Measurements from ENCODE around the gene WRAP53. TPM values are rescaled to one million over a fixed set of nuclear protein-coding genes. Genes with fewer than 3 reads are reported as not detected.

The WRAP53 gene
- total RNA-seq, 1 donor from 2014 or later = 26.4 TPM

GRCh38 chr17:7732981-7733539 is 44.8 kb downstream of the WRAP53 start:
- no peaks in the 10 kb centered on the region for H3K9me3 Mint-ChIP-seq (ENCODE audit: low read depth)
- no peaks in the 10 kb centered on the region for H3K36me3 Mint-ChIP-seq (ENCODE audit: insufficient read depth)
- no peak for TF ChIP-seq CTCF (IDR thresholded peaks at IDR 0.05; ENCODE audit: unreplicated experiment)
- H3K27me3 Mint-ChIP-seq = peaks cover 46% of the 10 kb centered on the region
- no peak overlapping the region for H3K4me3 Mint-ChIP-seq (ENCODE audit: low read depth)
- no peak for DNase-seq (ENCODE audit: low spot score, unreplicated experiment)
- H3K4me1 Mint-ChIP-seq (ENCODE audit: low read depth) = no peaks in the 10 kb centered on the region
- H3K27ac Mint-ChIP-seq = no peak overlapping the region

- no peak overlapping the region for H3K27ac Mint-ChIP-seq
- H3K36me3 Mint-ChIP-seq (ENCODE audit: insufficient read depth) = no peaks in the 10 kb centered on the region
- H3K4me3 Mint-ChIP-seq (ENCODE audit: low read depth) = no peak overlapping the region
Measured at GRCh38 chr17:7737601-7738000, 49.3 kb downstream of the WRAP53 start.

GRCh38 chr17:7739746-7740145 is 51.5 kb downstream of the WRAP53 start:
- Mint-ChIP-seq H3K27ac (no peak overlapping the region), H3K9me3 (ENCODE audit: low read depth) (no peaks in the 10 kb centered on the region), H3K36me3 (ENCODE audit: insufficient read depth) (no peaks in the 10 kb centered on the region), H3K4me1 (ENCODE audit: low read depth) (peaks cover 2% of the 10 kb centered on the region), H3K4me3 (ENCODE audit: low read depth) (no peak overlapping the region), H3K27me3 (peaks cover 47% of the 10 kb centered on the region)
- DNase-seq (ENCODE audit: low spot score, unreplicated experiment) = no peak
- TF ChIP-seq CTCF (IDR thresholded peaks at IDR 0.05; ENCODE audit: unreplicated experiment) = no peak

More at GRCh38 chr17:7737601-7738000, 49.3 kb downstream of the WRAP53 start:
- H3K9me3 Mint-ChIP-seq (ENCODE audit: low read depth) = no peaks in the 10 kb centered on the region
- H3K4me1 Mint-ChIP-seq (ENCODE audit: low read depth) = no peaks in the 10 kb centered on the region
- DNase-seq (ENCODE audit: low spot score, unreplicated experiment) = no peak
- no peak for TF ChIP-seq CTCF (IDR thresholded peaks at IDR 0.05; ENCODE audit: unreplicated experiment)
- peaks cover 64% of the 10 kb centered on the region for H3K27me3 Mint-ChIP-seq

- Mint-ChIP-seq H3K4me3 (ENCODE audit: low read depth) (no peak overlapping the region), H3K4me1 (ENCODE audit: low read depth) (peaks cover 2% of the 10 kb centered on the region), H3K27ac (no peak overlapping the region), H3K27me3 (peaks cover 46% of the 10 kb centered on the region), H3K36me3 (ENCODE audit: insufficient read depth) (no peaks in the 10 kb centered on the region), H3K9me3 (ENCODE audit: low read depth) (no peaks in the 10 kb centered on the region)
- DNase-seq (ENCODE audit: low spot score, unreplicated experiment) = no peak
- no peak for TF ChIP-seq CTCF (IDR thresholded peaks at IDR 0.05; ENCODE audit: unreplicated experiment)
Measured at GRCh38 chr17:7740481-7741001, 52.3 kb downstream of the WRAP53 start.

GRCh38 chr17:7742729-7743128 is 54.5 kb downstream of the WRAP53 start:
- no peak for TF ChIP-seq CTCF (IDR thresholded peaks at IDR 0.05; ENCODE audit: unreplicated experiment)
- no peaks in the 10 kb centered on the region for H3K36me3 Mint-ChIP-seq (ENCODE audit: insufficient read depth)
- peaks cover 41% of the 10 kb centered on the region for H3K27me3 Mint-ChIP-seq
- no peak overlapping the region for H3K27ac Mint-ChIP-seq
- DNase-seq (ENCODE audit: low spot score, unreplicated experiment) = no peak
- H3K9me3 Mint-ChIP-seq (ENCODE audit: low read depth) = no peaks in the 10 kb centered on the region
- H3K4me3 Mint-ChIP-seq (ENCODE audit: low read depth) = no peak overlapping the region
- peaks cover 2% of the 10 kb centered on the region for H3K4me1 Mint-ChIP-seq (ENCODE audit: low read depth)
